AG09309 (cell line): ENCODE data around the gene ASL.

Experiments used
- DNase-seq: peaks from one replicate; pipeline ENCODE4 v3.0.0-alpha.2; 2010; ENCODE audit warnings: low read depth
- H3K4me3 ChIP-seq: 2 replicates; pipeline ENCODE4 v1.5.1; 2011; ENCODE audit warnings: mild to moderate bottlenecking, low read depth, low read length, moderate library complexity; ENCODE audit not compliant: control insufficient read depth
- CTCF ChIP-seq: IDR thresholded peaks from 2 replicates; pipeline ENCODE4 v1.5.1; 2011; ENCODE audit warnings: mild to moderate bottlenecking, low read depth, low read length, inconsistent platforms; ENCODE audit not compliant: insufficient read depth, control insufficient read depth; ENCODE audit errors: missing control alignments

Gene ASL

GRCh38 chr7:66078067-66078466 lies 2.4 kb downstream of the ASL start:
- no peak overlapping the region for H3K4me3 ChIP-seq
- no peak for DNase-seq
- TF ChIP-seq CTCF: no peak

GRCh38 chr7:66082083-66082482 lies 6.5 kb downstream of the ASL start:
- TF ChIP-seq CTCF: no peak
- no peak overlapping the region for H3K4me3 ChIP-seq
- DNase-seq: no peak

- TF ChIP-seq CTCF: no peak
Measured at GRCh38 chr7:66082886-66083415, 7.3 kb downstream of the ASL start.

GRCh38 chr7:66083677-66084076 lies 8.1 kb downstream of the ASL start:
- no peak for DNase-seq
- peak; percentile 11 for TF ChIP-seq CTCF
- no peak overlapping the region for H3K4me3 ChIP-seq

More at GRCh38 chr7:66082886-66083415, 7.3 kb downstream of the ASL start:
- no peak for DNase-seq
- no peak overlapping the region for H3K4me3 ChIP-seq

GRCh38 chr7:66088861-66089838 lies 13.5 kb downstream of the ASL start:
- TF ChIP-seq CTCF: no peak
- H3K4me3 ChIP-seq: no peak overlapping the region
- DNase-seq: no peak

GRCh38 chr7:66092654-66093053 lies 17.0 kb downstream of the ASL start:
- no peak for TF ChIP-seq CTCF
- DNase-seq: no peak
- H3K4me3 ChIP-seq: no peak overlapping the region
